GM08714 (cell line): ENCODE data around the gene HNF4A.
"Not testable (repeated sequence)": the region's sequence is repeated elsewhere in the genome, so short reads cannot be mapped to it uniquely, and the experiment has no call there.

Experiments
- H3K4me3 ChIP-seq: fragments of 200-500 bp; sonication (Bioruptor generic); 2 replicates; pipeline ENCODE4 v1.5.1; 2014; ENCODE audit warnings: mild to moderate bottlenecking, low read length, inconsistent platforms
- ZNF274 ChIP-seq: IDR thresholded peaks from 2 replicates; pipeline ENCODE4 v1.6.1; 2012; ENCODE audit warnings: mild to moderate bottlenecking, low read depth, low read length

The HNF4A gene

DNA sequence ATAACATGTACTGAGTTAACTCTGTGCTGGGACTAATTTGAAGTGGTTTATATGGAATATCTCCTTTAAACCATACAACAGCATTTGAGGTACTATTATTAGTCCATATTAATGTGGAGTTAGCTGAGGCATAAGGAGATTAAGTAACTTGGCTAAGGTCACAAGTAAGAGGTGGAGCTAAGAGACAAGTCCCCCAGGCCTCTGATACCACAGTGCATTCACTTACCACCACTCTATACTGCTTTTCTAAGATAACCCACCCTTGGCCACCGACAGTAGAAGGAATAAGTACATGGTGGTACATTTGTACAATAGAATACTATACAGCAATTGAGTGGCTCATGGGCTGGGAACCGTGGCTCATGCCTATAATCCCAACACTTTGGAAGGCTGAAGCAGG lies 103.8 kb downstream of the HNF4A start:
- no peak for TF ChIP-seq ZNF274
- H3K4me3 ChIP-seq, result no peak overlapping the region

DNA sequence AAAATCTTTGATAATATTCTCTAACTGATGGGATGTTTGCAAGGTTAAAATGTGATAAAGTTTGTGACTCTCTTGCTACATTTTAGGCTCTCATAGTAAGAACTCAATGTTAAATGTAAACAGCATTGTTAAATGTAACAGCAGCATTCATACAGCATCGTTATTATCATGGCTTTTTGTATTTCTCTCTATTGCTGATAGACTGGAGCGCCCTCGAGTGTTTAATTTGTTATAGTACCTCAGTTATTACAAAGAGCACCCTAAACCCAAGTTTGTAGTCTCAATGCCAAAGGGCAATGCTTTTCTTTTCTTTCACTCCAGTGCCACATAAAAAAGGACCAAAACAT lies 105.3 kb downstream of the HNF4A start:
- no peak for TF ChIP-seq ZNF274
- H3K4me3 ChIP-seq, result no peak overlapping the region

DNA sequence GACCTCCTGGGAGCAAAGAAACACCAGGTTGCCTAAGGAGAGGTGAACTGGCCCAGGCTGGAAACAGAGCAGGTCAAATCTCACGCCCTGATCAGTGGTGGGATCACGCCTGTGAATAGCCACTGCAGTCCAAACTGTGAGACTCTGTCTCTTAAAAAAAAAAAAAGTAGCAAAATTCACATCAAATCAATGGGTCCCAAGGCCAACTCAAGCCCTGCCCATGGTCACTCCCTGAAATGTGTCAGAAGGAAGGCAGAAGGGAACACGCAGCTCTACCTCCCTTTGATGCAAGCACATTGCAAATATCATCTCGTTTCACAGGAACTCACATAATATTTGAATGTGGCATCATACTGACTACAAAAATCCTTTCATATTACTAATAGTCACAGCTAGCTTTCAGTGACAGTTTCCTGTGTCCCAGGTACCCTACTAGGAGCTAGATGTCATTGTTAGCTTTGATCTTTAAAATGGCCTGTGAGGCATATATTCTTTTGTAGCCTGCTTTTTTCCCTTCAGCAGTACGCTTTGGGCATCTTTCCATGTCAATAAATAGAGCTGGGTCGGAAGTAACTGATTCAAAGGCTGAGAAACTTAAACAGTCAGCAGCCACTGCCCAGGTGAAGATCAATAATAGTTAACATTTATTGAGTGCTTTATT lies 105.8 kb downstream of the HNF4A start:
- H3K4me3 ChIP-seq, result no peak overlapping the region
- TF ChIP-seq ZNF274, result no peak

DNA sequence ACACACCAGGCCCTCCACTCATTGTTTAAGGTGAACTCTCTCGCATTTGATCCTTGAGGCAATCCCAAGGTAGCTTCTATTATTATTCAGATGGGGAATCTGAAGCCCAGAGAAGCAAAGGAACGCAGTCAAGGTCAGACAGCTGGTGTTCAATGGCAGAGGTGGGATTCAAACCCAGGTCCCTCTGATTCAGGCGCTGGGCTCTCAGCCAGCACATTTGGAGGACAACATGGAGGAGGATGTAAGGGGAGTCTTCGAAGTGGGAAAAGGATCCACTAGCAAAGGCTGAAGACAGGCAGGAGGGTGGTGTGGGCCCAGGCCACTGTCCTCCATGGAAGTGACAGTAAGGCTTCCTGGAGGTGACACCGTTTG lies 106.3 kb downstream of the HNF4A start:
- no peak for TF ChIP-seq ZNF274
- no peak overlapping the region for H3K4me3 ChIP-seq

DNA sequence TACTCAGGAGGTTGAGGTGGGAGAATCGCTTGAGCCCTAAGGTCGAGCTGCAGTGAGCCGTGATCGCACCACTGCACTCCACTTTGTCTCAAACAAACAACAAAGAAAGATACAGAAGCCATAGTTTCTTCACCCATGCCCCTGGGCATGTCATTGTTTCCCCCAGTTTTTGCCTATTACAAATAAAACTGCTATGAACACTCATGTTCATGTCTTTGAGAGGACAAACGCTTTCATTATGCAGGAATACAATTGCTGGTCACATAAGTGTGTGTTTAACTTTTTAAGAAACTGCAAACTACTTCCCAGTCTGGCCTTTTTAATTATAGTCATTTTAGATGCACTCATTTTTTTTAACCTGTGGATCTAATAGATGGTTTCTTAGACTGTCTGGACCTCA lies 108.0 kb downstream of the HNF4A start:
- no peak for TF ChIP-seq ZNF274
- H3K4me3 ChIP-seq, result no peak overlapping the region

DNA sequence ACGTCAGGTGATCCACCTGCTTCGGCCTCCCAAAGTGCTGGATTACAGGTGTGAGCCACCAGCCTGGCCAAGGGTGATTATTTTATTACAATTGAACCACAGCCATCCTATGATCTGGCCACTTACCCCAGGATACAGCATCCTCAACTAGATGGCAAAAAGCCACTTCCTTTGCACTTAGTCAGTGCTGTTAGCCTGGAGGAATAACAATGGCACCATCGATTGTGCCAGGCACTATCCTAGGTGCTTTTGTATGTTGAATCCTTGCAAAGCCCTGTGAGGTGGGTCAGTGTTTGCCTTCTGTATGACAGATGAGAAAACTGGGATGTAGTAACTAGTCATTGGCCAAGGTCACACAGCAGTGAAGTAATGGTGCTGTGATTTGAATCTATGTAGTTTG lies 109.0 kb downstream of the HNF4A start:
- TF ChIP-seq ZNF274, result no peak
- no peak overlapping the region for H3K4me3 ChIP-seq

DNA sequence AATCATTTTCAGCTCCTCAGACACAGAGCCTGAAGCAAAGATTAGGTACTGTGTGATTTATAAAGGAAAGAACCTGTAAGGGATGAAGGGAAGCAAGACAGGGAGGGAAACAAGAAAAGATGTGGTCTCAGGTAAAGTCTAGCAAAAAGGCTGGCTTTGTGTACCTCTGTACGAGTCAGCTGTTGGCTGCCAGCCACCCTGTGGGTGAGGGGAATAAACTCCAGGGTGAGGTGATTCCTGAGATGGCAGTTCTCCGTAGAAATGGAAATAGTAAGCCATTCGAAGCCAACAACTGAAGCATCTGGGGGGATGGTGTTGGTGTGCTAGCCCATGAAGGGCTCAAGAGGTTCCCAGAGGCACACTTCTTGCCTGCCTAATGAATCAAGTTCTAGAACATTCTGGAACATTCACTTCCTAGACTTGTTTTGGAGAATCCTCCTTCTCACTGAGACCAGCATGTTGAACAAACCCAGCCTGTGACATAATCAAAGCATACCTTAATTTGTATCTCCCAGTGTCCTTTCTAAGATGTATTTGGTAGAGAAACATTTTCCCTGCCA lies 109.6 kb downstream of the HNF4A start:
- TF ChIP-seq ZNF274, result no peak
- H3K4me3 ChIP-seq, result no peak overlapping the region

DNA sequence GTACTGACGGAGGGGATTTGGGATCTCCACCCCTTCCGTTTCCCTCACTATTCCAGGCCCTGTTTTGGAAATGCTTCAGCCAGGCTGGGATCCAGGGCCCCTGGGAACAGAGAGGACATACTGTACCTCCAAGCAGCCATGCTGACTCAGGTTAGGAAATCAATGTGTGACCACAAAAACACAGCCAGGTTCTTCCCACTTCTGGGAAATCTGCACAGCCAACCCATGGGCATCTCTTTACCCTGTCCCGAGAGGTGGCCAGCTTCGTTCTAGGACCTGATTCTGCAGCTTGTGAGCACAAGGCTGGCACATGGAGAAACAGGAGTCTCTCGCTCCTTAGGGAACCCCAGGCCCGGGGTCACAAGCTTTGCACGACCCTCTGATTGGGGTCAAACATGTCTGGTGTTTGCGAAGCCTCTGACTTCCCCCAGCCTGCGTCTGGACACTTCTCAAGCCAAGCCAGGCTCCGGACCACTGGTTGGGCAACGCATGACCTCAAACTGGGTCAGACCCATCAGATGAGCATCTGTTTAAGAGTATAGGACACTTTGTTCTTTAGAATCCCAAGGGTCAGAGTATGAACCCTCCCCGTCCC lies 111.9 kb downstream of the HNF4A start:
- TF ChIP-seq ZNF274, result no peak
- no peak overlapping the region for H3K4me3 ChIP-seq

DNA sequence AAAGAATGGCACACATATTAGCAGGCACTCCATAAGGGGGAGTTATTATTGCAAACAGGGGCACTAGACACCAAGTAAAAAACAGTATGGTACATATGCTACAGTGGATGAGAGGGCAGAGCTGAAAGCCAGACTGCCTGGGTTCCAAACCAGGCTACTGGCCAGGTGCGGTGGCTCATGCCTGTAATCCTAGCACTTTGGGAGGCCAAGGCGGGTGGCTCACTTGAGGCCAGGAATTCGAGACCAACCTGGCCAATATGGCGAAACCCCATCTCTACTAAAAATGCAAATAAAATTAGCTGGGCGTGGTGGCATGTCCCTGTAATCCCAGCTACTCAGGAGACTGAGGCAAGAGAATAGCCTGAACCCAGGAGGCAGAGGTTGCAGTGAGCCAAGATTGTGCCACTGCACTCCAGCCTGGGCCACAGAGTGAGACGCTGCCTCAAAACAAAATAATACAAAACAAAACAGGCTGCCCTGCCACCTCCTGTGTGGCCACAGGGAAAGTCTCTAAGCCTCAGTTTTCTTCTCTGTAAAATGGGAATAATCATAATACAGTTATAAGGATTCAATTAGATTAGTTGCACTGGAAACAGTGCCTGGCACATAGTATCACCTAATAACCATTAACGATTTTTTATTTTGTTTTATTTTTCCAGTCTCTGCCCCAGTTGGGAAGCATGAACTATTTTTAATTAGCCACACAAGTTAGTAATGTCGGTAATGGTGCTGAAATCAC lies 112.7 kb downstream of the HNF4A start:
- no peak for TF ChIP-seq ZNF274
- no peak overlapping the region for H3K4me3 ChIP-seq

DNA sequence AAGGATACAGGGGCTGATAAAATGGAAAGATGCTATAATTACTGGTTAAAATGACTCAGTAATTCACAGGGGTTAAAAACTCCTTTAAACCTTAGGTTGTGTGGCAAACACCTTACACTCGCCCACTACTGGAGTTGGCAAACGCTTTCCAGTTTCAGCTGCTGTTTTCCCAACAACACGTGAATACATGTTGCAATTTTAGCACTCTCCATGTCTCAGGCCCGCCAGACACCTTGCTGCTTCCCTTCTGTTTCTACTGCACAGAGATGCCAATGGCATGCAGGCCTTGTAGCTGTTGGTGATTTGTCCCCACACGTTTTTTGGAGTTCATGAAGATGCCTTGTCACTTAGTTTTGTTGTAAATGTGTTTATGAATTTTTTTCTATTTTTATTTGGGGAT lies 114.8 kb downstream of the HNF4A start:
- TF ChIP-seq ZNF274, result no peak
- H3K4me3 ChIP-seq, result no peak overlapping the region

DNA sequence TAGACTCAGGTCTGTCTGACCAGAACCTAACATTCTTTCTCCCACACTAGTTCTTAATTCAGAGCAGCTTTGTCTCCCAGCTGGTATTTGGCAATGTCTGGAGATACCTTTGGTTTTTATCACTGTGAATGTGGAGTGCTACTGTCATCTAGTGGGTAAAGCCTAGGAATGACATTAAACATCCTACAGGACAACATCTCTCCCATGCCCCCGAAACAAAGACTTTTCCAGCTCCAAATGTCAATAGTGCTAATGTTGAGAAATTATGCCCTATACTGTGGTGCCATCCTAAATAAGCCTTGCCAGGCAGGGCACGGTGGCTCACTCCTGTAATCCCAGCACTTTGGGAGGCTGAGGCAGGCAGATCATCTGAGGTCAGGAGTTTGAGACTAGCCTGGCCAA lies 116.0 kb downstream of the HNF4A start:
- no peak overlapping the region for H3K4me3 ChIP-seq
- TF ChIP-seq ZNF274, result no peak

DNA sequence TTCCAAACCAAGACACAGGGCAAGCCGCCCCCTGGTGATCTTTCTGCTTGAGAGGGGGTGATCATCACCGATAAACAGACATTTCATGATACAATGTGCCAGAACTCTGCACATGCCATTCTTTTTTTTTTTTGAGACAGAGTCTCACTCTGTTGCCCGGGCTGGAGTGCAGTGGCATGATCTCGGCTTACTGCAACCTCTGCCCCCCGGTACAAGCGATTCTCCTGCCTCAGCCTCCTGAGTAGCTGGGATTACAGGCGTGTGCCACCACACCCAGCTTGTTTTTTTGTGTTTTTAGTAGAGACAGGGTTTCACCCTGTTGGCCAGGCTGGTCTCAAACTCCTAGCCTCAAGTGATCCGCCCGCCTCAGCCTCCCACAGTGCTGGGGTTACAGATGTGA lies 116.8 kb downstream of the HNF4A start:
- not testable (repeated sequence) for H3K4me3 ChIP-seq

DNA sequence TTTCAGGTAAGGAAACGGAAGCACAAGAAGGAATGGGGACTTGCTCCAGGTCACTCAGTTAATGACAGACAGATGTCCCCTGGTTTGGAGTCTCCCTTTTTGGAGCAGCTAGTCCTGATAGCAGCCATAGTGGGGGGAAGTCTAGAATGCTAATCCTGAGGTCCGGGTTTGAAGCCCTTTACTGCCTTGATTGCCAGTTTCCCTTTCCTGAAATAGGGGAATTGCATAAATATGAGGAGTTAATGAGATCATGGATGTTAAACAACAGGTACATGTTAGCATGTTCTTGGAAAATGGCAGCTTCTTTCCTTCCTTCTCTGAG lies 119.8 kb downstream of the HNF4A start:
- TF ChIP-seq ZNF274, result no peak
- peak overlapping the region; percentile 82; the same call in 1 of the 2 replicates for H3K4me3 ChIP-seq

DNA sequence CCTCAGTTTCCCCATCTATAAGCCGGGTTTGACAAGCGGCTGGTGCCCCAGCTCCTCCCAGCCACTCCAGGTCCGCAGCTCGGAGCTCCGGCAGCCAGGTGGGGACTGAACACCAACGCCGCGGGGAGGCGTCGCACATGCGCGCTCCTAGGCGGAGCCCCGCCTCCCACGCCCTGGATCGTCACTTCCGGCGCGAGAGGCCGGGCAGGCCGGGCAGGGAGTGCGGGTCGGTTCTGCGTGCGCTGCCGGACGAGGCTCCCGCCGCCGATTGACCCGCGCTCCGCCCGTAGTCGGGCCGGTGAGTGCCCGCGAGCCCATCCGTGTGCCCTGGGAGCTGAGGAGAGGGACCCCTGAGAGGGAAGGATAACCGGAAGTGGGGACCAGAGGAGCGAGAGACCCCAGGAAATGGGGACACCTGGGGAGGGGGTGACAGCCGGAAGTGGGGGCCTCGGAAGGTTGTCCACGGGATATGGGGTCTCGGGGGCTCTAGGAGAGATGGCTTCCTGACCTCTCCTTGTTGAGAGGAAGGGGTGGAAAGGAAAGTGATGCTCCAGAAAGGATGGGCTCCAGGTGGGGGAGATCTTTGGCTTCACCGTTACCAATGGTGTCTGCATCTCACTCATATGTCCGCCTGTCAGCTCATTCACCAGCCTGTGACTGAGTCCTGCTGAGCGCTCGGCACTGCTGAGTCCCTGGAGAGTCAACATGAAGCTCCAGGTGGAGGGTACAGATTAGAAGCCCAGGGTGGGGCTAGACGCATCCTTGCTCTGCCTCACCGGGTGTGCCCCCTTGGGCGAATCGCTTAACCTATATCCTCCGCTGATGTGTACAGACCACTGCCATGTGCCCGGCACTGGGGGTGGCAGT lies 120.4 kb downstream of the HNF4A start, which contains the start of gene TTPAL:
TTPAL (plus strand) TSS at position 181 of the 867 bp plus-strand sequence. CDS start 4,126 bp downstream, outside the sequence.
- no peak for TF ChIP-seq ZNF274
- H3K4me3 ChIP-seq, result peak within 1 kb of the TSS; percentile 82
